BE2C (cell line): ENCODE measurements around the gene MNS1. TPM values are rescaled to one million over a fixed set of nuclear protein-coding genes. Genes with fewer than 3 reads are reported as not detected.
A peak's percentile ranks its signal among the peaks of the same experiment; 100 is the strongest.

Experiments
- DNase-seq: peaks from one replicate; pipeline ENCODE4 v3.0.0-alpha.2; 2020
- H3K27me3 ChIP-seq: fragments of 250-450 bp; sonication (Bioruptor Pico); 2 replicates; pipeline ENCODE4 v1.5.1; 2020; ENCODE audit warnings: mild to moderate bottlenecking
- H3K36me3 ChIP-seq: fragments of 250-450 bp; sonication (Bioruptor Pico); 2 replicates; pipeline ENCODE4 v1.5.1; 2020; ENCODE audit warnings: mild to moderate bottlenecking
- H3K4me1 ChIP-seq: fragments of 250-450 bp; sonication (Bioruptor Pico); 2 replicates; pipeline ENCODE4 v1.5.1; 2020
- H3K4me3 ChIP-seq: 2 replicates; pipeline ENCODE4 v1.5.1; 2011; ENCODE audit warnings: low read depth, low read length
- H3K9me3 ChIP-seq: fragments of 250-450 bp; sonication (Bioruptor Pico); 2 replicates; pipeline ENCODE4 v1.5.1; 2020
- polyA plus RNA-seq: library from polyadenylated mRNA; unstranded; fragments of >200 nt; gene quantifications from one replicate; pipeline ENCODE4 v1.2.1, GENCODE V29; 2012; ENCODE audit warnings: low read depth, missing spikeins; ENCODE audit not compliant: insufficient read length, insufficient read depth
- TF ChIP-seq, protein P1 (sequence below): IDR thresholded peaks from 2 replicates; pipeline ENCODE4 v1.5.1; 2012; ENCODE audit warnings: mild to moderate bottlenecking, low read depth, low read length

The MNS1 gene, protein sequence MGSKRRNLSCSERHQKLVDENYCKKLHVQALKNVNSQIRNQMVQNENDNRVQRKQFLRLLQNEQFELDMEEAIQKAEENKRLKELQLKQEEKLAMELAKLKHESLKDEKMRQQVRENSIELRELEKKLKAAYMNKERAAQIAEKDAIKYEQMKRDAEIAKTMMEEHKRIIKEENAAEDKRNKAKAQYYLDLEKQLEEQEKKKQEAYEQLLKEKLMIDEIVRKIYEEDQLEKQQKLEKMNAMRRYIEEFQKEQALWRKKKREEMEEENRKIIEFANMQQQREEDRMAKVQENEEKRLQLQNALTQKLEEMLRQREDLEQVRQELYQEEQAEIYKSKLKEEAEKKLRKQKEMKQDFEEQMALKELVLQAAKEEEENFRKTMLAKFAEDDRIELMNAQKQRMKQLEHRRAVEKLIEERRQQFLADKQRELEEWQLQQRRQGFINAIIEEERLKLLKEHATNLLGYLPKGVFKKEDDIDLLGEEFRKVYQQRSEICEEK
- 1.1 TPM for polyA plus RNA-seq

DNA sequence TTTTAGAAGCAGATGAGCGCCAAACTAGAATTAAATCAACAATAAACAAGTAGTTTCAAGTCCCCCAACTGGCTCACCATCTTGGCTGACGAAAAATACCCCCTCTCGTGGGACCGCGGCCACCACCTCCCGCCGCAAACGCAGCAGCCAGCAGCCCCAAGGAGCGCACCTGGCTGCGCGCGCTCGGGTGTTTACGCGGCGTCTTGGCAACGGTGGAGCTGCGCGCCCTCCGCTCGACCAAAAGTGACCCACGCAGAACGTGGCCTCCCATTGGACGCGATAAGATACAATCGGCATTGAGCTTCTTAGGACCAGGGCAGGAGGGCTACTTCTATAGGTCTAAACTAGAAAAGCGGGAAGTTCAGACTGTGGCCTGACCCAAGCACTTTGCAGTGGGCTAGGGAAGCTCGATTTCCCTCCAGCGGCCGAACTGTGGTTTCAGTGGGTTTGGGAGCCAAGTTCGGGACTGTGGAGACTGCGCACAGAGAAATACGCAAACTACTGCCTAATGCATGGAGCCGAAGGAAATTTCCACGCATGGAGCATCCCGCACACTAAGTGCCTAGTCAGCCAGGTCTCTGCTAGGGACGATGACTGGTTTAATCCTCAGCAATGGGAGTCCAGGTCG lies at the start of gene MNS1:
MNS1 (minus strand) TSS at position 245 of the 628 bp plus-strand sequence; CDS start at position 80, 165 bp downstream.
- Histone ChIP-seq H3K9me3 (no peaks in the 10 kb centered on the region), H3K36me3 (no peaks in the 10 kb centered on the region), H3K4me3 (peak within 1 kb of the TSS; percentile 79), H3K4me1 (peaks cover 3% of the 10 kb centered on the region; the same call in 1 of the 2 replicates), H3K27me3 (no peaks in the 10 kb centered on the region)
- TF ChIP-seq, protein P1, sequence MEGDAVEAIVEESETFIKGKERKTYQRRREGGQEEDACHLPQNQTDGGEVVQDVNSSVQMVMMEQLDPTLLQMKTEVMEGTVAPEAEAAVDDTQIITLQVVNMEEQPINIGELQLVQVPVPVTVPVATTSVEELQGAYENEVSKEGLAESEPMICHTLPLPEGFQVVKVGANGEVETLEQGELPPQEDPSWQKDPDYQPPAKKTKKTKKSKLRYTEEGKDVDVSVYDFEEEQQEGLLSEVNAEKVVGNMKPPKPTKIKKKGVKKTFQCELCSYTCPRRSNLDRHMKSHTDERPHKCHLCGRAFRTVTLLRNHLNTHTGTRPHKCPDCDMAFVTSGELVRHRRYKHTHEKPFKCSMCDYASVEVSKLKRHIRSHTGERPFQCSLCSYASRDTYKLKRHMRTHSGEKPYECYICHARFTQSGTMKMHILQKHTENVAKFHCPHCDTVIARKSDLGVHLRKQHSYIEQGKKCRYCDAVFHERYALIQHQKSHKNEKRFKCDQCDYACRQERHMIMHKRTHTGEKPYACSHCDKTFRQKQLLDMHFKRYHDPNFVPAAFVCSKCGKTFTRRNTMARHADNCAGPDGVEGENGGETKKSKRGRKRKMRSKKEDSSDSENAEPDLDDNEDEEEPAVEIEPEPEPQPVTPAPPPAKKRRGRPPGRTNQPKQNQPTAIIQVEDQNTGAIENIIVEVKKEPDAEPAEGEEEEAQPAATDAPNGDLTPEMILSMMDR, result no peak
- DNase-seq, result peak; percentile 88

DNA sequence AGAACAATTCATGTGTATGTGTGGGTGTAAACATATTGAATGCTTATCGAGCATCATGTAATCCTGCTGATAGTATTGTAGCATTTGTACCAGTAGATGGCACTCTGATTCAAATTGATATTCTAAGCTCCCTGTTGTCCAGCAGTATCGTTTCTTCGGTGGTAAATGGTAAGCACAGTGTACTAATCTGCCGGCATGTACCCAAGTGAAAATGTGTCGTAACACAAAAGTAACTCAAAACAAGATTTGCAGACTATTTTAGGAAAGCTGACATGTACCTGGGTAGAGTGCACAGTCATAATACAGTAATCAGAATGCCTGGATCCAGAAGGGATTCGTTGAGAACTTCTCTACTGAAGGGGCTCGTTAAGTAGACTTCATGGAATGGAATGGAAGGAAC lies 31.7 kb upstream of the MNS1 start:
- no peaks in the 10 kb centered on the region for H3K27me3 ChIP-seq
- no peak for DNase-seq
- no peaks in the 10 kb centered on the region for H3K4me1 ChIP-seq
- H3K4me3 ChIP-seq, result no peak overlapping the region; the same call in 1 of the 2 replicates
- TF ChIP-seq, protein P1, result peak; percentile 77
- no peaks in the 10 kb centered on the region for H3K36me3 ChIP-seq
- H3K9me3 ChIP-seq, result no peaks in the 10 kb centered on the region

DNA sequence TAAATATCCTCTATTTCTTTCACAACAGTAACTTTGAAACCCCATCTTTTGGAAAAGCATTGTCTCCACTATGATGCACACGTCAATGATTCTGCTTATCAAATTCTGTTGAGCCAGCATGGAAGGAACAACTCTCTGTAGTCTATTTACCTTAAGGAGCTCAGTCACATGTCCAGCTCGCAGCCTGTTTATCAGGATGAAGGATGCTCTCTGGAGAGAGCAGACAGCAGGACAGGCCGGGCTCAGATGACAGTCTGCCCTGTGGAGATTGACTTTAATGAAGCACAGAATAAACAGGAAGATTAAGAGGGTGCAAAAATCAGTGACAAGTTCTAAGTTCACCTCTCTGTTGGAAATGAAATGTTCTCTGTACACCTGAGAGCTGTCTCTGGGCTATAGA lies 30.6 kb upstream of the MNS1 start:
- Histone ChIP-seq H3K27me3 (no peaks in the 10 kb centered on the region), H3K4me3 (no peak overlapping the region), H3K9me3 (no peaks in the 10 kb centered on the region), H3K36me3 (no peaks in the 10 kb centered on the region), H3K4me1 (no peaks in the 10 kb centered on the region)
- TF ChIP-seq, protein P1, result no peak
- no peak for DNase-seq

DNA sequence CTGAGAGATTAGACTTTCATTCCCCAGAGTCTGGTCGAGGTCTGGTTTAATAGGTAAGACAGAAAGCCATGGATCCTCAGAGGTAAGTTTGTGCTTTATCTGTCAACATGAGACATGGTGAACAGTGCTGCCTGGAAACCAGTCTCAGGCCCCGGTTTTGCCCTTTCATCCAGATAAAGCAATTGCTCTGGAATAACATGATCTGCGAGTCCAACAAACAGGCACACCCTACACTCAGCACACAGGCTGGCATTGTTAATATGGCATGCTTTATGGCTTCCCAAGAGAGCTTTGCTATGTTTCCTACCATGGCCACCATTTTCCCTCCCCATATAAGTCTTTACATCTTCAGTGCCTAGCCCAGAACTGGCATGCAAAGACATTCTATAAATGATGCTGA lies 30.1 kb upstream of the MNS1 start:
- Histone ChIP-seq H3K9me3 (no peaks in the 10 kb centered on the region), H3K36me3 (no peaks in the 10 kb centered on the region), H3K4me3 (no peak overlapping the region), H3K27me3 (no peaks in the 10 kb centered on the region), H3K4me1 (no peaks in the 10 kb centered on the region)
- TF ChIP-seq, protein P1, result no peak
- no peak for DNase-seq

DNA sequence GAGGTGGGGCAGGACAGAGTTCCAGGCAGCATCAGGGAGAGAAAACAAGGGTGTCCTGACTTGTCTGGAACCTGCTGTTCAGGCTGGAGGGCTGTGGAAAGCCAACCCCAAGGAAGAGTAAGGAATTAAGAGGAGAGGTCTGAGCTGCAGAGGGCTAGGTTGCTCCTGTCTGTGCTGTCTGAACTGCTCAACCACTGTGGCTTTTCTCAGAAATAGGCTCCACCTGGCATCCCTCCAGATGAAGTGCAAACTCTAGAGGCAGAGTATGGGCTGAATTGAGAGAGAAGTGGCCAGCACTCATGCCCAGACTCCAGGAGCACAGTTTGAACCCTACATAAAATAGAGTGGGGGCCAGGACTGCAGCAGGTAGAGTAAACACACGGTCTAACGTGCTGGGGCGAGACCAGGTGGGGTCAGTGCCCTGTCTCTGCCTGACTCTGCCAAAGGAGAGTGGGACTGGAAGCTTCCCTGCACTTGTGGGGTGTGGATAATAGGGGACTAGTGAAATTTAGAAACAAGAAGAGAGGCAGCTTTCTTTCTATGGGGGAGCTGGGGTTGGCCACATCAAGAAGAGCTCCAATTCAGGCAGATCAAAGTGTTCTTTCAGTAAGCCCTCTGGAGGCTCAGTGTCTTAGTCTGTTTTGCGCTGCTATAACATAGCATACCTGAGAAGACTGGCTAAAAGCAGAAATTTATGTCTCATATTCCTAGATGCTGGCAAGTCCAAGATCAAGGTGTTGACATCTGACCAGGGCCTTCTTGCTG lies 28.0 kb upstream of the MNS1 start:
- Histone ChIP-seq H3K9me3 (no peaks in the 10 kb centered on the region), H3K4me3 (no peak overlapping the region), H3K36me3 (no peaks in the 10 kb centered on the region), H3K27me3 (no peaks in the 10 kb centered on the region), H3K4me1 (no peaks in the 10 kb centered on the region)
- no peak for DNase-seq
- TF ChIP-seq, protein P1, result no peak
